Measurements from ENCODE around the gene EN2. TPM values are rescaled to one million over a fixed set of nuclear protein-coding genes. Genes with fewer than 3 reads are reported as not detected.
A peak's percentile ranks its signal among the peaks of the same experiment; 100 is the strongest.

EN2 gene
- polyA plus RNA-seq (2011; rRNA removed) (0.33 and 0.53 TPM in 2 replicates), polyA plus RNA-seq (2017; fragmentation: RNase III; extraction: RNeasy Plus Mini Kit Qiagen cat#74134 plus additional on column Dnase treatment) (0.51 to 0.62 TPM (median 0.54 TPM) in 3 replicates), polyA minus RNA-seq (2011; rRNA and poly(A)+ RNA removed) (0.21 and 0.63 TPM in 2 replicates)
- 0.61 and 0.76 TPM in 2 replicates for polyA plus RNA-seq (2012; cell fraction: cytosol; rRNA removed)
- 0.44 and 0.52 TPM in 2 replicates for polyA plus RNA-seq (2012; cell fraction: nucleus; rRNA removed)

DNA sequence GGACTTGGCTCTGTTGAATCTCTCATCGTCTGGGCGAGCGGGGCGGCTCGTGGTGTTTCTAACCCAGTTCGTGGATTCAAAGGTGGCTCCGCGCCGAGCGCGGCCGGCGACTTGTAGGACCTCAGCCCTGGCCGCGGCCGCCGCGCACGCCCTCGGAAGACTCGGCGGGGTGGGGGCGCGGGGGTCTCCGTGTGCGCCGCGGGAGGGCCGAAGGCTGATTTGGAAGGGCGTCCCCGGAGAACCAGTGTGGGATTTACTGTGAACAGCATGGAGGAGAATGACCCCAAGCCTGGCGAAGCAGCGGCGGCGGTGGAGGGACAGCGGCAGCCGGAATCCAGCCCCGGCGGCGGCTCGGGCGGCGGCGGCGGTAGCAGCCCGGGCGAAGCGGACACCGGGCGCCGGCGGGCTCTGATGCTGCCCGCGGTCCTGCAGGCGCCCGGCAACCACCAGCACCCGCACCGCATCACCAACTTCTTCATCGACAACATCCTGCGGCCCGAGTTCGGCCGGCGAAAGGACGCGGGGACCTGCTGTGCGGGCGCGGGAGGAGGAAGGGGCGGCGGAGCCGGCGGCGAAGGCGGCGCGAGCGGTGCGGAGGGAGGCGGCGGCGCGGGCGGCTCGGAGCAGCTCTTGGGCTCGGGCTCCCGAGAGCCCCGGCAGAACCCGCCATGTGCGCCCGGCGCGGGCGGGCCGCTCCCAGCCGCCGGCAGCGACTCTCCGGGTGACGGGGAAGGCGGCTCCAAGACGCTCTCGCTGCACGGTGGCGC is at the start of gene EN2:
EN2 (plus strand) TSS at position 19 of the 767 bp plus-strand sequence; CDS start at position 268, 249 bp downstream.
- DNase-seq (ENCODE audit: low read depth in 1 of 2, low spot score in 1 of 2): no peak
- 9% methylated on average over 31 of the region's 105 CpGs for WGBS (ENCODE audit: missing lambda C conversion rate)
- no peak for TF ChIP-seq HDAC2 (IDR thresholded peaks at IDR 0.05)
- no peak for TF ChIP-seq ZFP36 (IDR thresholded peaks at IDR 0.05; ENCODE audit: borderline replicate concordance, partially characterized antibody)
- TF ChIP-seq EHMT2 (IDR thresholded peaks at IDR 0.05; ENCODE audit: low read depth): no peak
- no peak for TF ChIP-seq FOSL2 (IDR thresholded peaks at IDR 0.05)
- no peak for TF ChIP-seq FOSL2 (CRISPR knock-in tag; IDR thresholded peaks at IDR 0.05)
- no peak for TF ChIP-seq ESRRA (IDR thresholded peaks at IDR 0.05; ENCODE audit: borderline replicate concordance, low read length)
- no peak for TF ChIP-seq JUN (IDR thresholded peaks at IDR 0.05)
- TF ChIP-seq, protein P1, sequence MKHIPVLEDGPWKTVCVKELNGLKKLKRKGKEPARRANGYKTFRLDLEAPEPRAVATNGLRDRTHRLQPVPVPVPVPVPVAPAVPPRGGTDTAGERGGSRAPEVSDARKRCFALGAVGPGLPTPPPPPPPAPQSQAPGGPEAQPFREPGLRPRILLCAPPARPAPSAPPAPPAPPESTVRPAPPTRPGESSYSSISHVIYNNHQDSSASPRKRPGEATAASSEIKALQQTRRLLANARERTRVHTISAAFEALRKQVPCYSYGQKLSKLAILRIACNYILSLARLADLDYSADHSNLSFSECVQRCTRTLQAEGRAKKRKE (CRISPR knock-in tag; IDR thresholded peaks at IDR 0.05; ENCODE audit: low read depth): no peak
- TF ChIP-seq MYC (IDR thresholded peaks at IDR 0.05; ENCODE audit: borderline replicate concordance, low read length): no peak
- TF ChIP-seq HOXB5 (CRISPR knock-in tag; IDR thresholded peaks at IDR 0.05): no peak
- TF ChIP-seq, protein P2, sequence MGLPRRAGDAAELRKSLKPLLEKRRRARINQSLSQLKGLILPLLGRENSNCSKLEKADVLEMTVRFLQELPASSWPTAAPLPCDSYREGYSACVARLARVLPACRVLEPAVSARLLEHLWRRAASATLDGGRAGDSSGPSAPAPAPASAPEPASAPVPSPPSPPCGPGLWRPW (IDR thresholded peaks at IDR 0.05): no peak
- no peak for TF ChIP-seq SREBF2 (IDR thresholded peaks at IDR 0.05)
- Histone ChIP-seq H3K27ac (peak within 1 kb of the TSS; percentile 76 to 85), H3K9me3 (no peaks in the 10 kb centered on the region), H3K4me2 (peak within 1 kb of the TSS; percentile 95), H3K4me3 (peak within 1 kb of the TSS; percentile 75), H3K4me1 (peaks cover 19% of the 10 kb centered on the region; the same call in 2 of the 3 replicates)
- ATAC-seq: 0 out of 6 replicates have a peak, but pooled peaks of 1 of the 2 experiments have one; percentile 2
- ChIA-PET POLR2A (no interaction called here), CTCF (no interaction called here)
- no peak for FAIRE-seq

DNA sequence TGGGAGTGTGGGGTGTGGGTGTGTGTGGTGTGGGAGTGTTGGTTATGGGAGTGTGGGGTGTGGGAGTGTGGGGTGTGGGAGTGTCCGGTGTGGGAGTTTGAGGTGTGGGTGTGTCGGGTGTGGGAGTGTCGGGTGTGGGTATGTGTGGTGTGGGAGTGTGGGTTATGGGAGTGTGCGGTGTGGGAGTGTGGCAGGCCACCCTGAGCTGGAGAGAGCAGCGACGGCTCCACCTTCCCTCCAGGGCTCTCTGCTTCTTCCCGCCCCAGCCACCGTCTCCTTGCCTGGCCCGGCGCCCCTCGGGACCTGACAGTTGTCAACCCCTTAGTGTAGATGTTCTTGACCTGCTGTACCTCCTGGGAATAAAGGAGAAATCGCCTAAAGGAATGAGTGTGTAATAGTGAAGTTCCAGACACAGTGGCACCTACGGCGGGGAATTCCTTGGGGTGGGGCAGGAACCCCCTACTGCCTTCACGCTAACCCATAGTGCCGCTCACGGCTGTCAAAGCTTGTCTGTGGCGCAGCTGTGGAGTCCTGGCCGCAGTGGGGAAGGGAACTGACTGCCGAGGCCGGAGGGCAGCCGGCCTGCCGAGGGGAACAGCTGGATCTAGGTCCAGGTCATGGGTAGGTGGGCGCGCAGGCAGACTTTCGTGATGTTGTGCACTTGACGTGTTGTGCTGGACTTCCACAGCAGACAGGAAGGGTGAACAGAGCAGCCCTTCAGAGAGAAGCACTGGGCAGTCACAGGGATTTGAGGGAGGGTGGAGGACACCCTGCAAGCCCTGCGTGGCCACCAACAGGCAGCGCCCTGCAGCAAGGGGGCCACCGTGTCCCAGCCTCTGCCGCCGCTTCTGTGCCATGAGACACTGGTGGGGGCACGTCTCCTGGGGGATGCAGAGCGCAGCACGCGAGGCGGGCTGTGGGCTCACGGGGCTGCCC is 49.0 kb upstream of the EN2 start:
- FAIRE-seq: no peak
- no peak for DNase-seq (ENCODE audit: low read depth in 1 of 2, low spot score in 1 of 2)
- Histone ChIP-seq H3K4me2 (0 out of 3 replicates have a peak overlapping the region, but pooled peaks have one; percentile 13), H3K27ac (no peak overlapping the region), H3K9me3 (no peaks in the 10 kb centered on the region), H3K4me1 (no peaks in the 10 kb centered on the region), H3K4me3 (no peak overlapping the region)
- CTCF ChIA-PET: interaction anchor here (0.9 to 1.3 kb wide), 2 partner anchors 13 to 15 kb away, joined by 3 read pairs; no protein-coding TSS in a partner anchor
- POLR2A ChIA-PET: no interaction called here
- no peak; a peak in 1 of 6 replicates for ATAC-seq
- 16% methylated on average over 33 of the region's 38 CpGs for WGBS (ENCODE audit: missing lambda C conversion rate)
- TF ChIP-seq, protein P3, sequence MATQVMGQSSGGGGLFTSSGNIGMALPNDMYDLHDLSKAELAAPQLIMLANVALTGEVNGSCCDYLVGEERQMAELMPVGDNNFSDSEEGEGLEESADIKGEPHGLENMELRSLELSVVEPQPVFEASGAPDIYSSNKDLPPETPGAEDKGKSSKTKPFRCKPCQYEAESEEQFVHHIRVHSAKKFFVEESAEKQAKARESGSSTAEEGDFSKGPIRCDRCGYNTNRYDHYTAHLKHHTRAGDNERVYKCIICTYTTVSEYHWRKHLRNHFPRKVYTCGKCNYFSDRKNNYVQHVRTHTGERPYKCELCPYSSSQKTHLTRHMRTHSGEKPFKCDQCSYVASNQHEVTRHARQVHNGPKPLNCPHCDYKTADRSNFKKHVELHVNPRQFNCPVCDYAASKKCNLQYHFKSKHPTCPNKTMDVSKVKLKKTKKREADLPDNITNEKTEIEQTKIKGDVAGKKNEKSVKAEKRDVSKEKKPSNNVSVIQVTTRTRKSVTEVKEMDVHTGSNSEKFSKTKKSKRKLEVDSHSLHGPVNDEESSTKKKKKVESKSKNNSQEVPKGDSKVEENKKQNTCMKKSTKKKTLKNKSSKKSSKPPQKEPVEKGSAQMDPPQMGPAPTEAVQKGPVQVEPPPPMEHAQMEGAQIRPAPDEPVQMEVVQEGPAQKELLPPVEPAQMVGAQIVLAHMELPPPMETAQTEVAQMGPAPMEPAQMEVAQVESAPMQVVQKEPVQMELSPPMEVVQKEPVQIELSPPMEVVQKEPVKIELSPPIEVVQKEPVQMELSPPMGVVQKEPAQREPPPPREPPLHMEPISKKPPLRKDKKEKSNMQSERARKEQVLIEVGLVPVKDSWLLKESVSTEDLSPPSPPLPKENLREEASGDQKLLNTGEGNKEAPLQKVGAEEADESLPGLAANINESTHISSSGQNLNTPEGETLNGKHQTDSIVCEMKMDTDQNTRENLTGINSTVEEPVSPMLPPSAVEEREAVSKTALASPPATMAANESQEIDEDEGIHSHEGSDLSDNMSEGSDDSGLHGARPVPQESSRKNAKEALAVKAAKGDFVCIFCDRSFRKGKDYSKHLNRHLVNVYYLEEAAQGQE (IDR thresholded peaks at IDR 0.05): no peak
- TF ChIP-seq CHD2 (IDR thresholded peaks at IDR 0.05; ENCODE audit: low read length, partially characterized antibody): no peak
- TF ChIP-seq MYC (IDR thresholded peaks at IDR 0.05; ENCODE audit: borderline replicate concordance, low read length): no peak
